Kidney capillary endothelial cell (primary cell): Measurements from ENCODE around the gene PITPNC1.
"Not testable (repeated sequence)": the region's sequence is repeated elsewhere in the genome, so short reads cannot be mapped to it uniquely, and the experiment has no call there.

Experiments used
- DNase-seq: peaks from one replicate; pipeline ENCODE4 v3.0.0-alpha.2; 2018; ENCODE audit warnings: low spot score

Gene PITPNC1

GRCh38 chr17:67489273-67489672 is 112.2 kb downstream of the PITPNC1 start:
- DNase-seq: no peak

DNA sequence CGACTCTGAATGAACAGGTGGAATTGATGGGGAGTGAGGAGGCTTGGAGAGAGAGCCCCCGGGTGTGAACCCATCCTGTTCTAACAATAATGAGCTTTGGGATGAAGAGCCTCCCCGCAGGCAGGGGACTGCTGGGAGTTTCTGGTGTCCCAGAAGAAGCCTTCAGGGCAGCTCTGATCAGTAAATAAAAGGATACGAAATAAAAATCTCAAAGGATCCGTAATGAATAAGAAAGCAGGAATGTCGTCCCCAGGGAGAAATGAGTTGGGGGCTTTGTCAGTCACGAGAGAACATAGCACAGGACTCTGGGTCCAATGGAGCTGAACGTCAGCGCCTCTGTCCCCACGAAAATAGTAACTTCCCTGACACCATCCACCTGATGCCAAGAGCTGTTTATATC is 113.4 kb downstream of the PITPNC1 start:
- DNase-seq: no peak

- no peak for DNase-seq
Observed at GRCh38 chr17:67491009-67491680, 114.1 kb downstream of the PITPNC1 start.

DNA sequence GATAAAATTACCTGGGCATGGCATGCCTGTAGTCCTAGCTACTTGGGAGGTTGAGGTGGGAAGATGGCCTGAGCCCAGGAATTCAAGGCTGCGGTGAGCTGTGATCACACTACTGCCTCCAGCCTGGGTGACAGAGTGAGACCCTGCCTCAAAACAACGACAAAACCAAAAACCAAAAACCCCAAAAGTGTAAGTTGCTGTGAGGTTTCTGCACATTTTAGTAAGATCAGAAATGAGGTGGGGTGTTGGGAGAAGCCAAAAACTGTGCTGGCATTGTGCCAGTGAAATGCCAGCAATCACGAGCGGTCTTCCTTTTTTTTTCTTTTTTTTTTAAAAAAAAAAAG is 114.6 kb downstream of the PITPNC1 start:
- no peak for DNase-seq

GRCh38 chr17:67492251-67492740 is 115.2 kb downstream of the PITPNC1 start:
- no peak for DNase-seq

- DNase-seq: no peak
Observed at GRCh38 chr17:67492824-67493517, 115.9 kb downstream of the PITPNC1 start.

GRCh38 chr17:67493812-67494211 is 116.7 kb downstream of the PITPNC1 start:
- no peak for DNase-seq

DNA sequence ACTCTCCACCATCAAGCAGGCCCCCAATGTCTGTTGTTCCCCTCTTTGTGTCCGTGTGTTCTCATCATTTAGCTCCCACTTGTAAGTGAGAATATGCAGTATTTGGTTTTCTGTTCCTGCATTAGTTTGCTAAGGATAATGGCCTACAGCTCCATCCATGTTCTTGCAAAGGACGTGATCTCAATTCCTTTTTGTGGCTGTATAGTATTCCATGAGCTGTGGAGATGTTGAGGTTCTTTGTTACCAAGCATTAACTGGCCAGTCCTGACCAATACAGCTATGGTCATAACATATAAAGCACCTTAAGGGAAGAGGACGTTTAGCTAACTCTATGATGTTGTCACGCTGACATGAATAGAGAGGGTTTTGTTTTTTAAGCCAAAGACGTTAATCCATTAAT is 118.5 kb downstream of the PITPNC1 start:
- not testable (repeated sequence) for DNase-seq

- no peak for DNase-seq
Observed at GRCh38 chr17:67496286-67496685, 119.2 kb downstream of the PITPNC1 start.

- DNase-seq: no peak
Observed at GRCh38 chr17:67499685-67500084, 122.6 kb downstream of the PITPNC1 start.

DNA sequence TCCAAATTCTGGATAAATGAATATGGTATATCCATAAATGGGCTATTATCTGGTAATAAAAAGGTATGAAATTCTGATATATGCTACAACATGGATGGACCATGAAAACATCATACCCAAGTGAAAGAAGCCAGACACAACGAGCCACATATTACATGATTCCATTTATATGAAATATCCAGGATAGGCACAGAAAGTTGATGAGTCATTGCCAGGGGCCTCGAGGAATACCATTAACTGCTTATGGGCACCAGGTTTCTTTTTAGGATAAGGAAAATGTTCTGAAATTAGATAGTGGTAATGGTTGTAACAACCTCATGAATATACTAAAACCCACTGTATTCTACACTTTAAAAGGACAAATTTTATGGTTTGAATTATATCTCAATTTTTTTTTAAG is 123.2 kb downstream of the PITPNC1 start:
- DNase-seq: no peak

- no peak for DNase-seq
Observed at GRCh38 chr17:67500677-67501300, 123.7 kb downstream of the PITPNC1 start.

DNA sequence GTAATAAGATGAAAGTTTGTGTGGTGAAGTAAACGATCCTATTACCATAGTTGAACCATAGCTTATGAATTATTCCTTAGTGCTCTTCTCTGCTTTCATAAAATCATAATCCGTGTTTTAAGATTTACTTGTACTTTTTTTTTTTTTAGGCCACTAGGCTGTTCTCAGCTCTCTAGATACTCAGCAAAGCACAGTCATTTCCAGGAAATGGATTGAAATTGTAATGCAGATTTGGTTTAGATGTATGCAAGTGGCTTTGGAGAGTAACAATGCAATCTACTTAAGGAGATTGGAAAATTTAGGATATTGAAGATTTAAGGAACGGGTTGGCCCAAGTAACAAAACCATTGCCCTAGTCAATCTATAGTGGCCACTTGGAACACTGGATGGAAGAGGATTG is 125.1 kb downstream of the PITPNC1 start:
- no peak for DNase-seq

- DNase-seq: peak; percentile 88
Observed at GRCh38 chr17:67503184-67503583, 126.1 kb downstream of the PITPNC1 start.

DNA sequence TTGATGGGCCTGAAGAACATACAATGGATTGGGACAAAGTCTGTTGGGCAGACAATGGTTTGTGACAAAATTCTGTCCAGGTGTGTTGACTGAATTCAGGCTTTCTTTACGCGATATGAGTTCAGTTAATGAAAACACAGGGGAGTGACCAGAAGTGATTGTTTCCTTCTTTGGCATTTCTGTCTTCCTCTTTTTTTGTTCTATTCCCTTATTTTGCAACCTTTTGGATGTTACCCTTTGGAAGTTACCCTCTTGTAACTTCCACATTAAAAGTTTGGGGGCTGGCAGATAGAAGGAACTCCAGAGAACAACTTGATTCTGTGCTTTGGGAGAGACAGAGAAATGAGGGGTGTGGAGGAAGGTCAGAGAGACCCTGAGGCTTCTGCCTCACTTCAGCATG is 126.7 kb downstream of the PITPNC1 start:
- DNase-seq: no peak

DNA sequence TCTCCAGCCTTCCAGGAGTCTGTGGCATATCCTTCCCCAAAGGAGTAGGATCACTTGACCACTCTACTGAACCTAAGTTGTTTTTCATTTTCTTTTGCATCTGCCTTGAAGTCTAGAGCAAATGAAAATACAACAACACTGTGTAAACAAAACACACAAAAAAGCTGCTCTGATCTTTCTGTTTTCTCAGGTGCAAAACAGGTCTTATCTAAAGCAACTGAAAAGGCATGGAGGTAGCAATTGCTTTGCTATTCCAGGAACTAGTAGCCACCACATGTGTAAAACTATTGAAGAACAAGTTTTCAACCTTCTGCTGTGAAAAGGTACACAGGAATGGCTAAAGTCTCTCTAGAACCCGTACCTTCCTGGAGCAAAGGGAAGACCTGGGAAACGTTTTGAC is 127.1 kb downstream of the PITPNC1 start:
- DNase-seq: no peak

GRCh38 chr17:67506966-67507365 is 129.9 kb downstream of the PITPNC1 start:
- DNase-seq: no peak

DNA sequence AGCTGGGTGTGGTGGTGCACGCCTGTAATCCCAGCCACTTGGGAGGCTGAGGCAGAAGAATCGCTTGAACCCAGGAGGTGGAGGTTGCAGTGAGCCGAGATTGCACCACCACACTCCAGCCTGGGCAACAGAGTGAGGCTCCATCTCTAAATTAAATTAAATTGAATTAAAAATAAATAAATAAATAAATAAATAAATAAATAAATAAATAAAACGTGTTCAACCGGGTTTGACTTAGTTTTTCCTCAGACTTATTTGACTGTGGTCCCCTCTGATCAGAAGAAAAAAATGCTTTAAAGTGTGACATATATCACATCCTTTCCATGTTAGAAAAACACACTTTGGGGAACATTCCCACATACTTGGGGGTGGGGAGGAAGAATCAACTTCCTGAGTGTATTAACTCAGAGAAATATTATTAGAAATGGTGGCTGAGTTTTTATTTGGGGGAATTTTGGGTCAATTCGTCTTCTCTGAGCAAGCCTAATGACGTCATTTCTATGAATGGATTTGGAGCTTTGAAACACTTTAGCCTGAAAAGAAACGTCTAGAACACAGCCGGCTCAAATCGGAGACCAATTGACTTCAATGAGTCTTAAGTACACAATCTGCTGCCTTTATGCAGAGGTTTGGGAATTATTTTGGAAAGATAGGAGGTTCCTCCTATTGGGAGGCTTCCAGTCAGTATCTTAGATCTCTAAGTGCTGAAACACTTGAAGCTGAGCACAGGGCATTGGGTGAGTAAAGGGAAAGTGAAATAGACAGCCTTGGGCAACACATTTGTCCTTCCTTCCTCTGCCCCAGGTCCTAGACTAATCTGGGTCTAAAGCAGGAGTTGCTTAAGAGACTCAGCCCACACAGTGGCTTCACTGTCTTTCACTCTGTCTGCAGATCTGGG is 132.6 kb downstream of the PITPNC1 start:
- peak; percentile 21 for DNase-seq

- no peak for DNase-seq
Observed at GRCh38 chr17:67511012-67511411, 133.9 kb downstream of the PITPNC1 start.

- DNase-seq: no peak
Observed at GRCh38 chr17:67511804-67512203, 134.7 kb downstream of the PITPNC1 start.

- no peak for DNase-seq
Observed at GRCh38 chr17:67514998-67515397, 137.9 kb downstream of the PITPNC1 start.

GRCh38 chr17:67515490-67516083 is 138.5 kb downstream of the PITPNC1 start:
- DNase-seq: no peak
